GM18519 (cell line): ENCODE results near the gene OGG1.

Experiments
- ATAC-seq: cut with Tn5 transposase; IDR thresholded peaks from one replicate; pipeline ENCODE4 v1.9.1; 2021; ENCODE audit warnings: mild to moderate bottlenecking, moderate library complexity; ENCODE audit not compliant: unreplicated experiment, low FRiP score

Gene OGG1

GRCh38 chr3:9727041-9727595 is 22.6 kb upstream of the OGG1 start:
- ATAC-seq = no peak

- no peak for ATAC-seq
These were observed 22.0 kb upstream of the OGG1 start for GRCh38 chr3:9727743-9728142.

GRCh38 chr3:9729419-9729818 is 20.3 kb upstream of the OGG1 start:
- ATAC-seq = no peak

GRCh38 chr3:9730657-9731205 is 19.0 kb upstream of the OGG1 start:
- peak; percentile 16 for ATAC-seq

GRCh38 chr3:9731206-9732079 is 18.3 kb upstream of the OGG1 start, which contains the start of gene BRPF1:
TSS of gene BRPF1 (plus strand) at chr3:9731735. CDS start at chr3:9734141, 2,406 bp downstream.
- ATAC-seq = peak; percentile 85

GRCh38 chr3:9732080-9732739 is 17.5 kb upstream of the OGG1 start:
- ATAC-seq = no peak

GRCh38 chr3:9732740-9733115 is 17.0 kb upstream of the OGG1 start:
- ATAC-seq = no peak

- no peak for ATAC-seq
These were observed 12.9 kb upstream of the OGG1 start for GRCh38 chr3:9736831-9737230.

- ATAC-seq = no peak
These were observed 10.6 kb upstream of the OGG1 start for GRCh38 chr3:9739181-9739580.

- ATAC-seq = no peak
These were observed 7.2 kb upstream of the OGG1 start for GRCh38 chr3:9742560-9742959.

GRCh38 chr3:9743548-9743947 is 6.2 kb upstream of the OGG1 start:
- ATAC-seq = no peak

GRCh38 chr3:9744162-9744561 is 5.6 kb upstream of the OGG1 start:
- no peak for ATAC-seq

GRCh38 chr3:9745521-9745920 is 4.2 kb upstream of the OGG1 start:
- ATAC-seq = no peak

- ATAC-seq = no peak
These were observed 3.4 kb upstream of the OGG1 start for GRCh38 chr3:9746330-9746729.

GRCh38 chr3:9747267-9747666 is 2.5 kb upstream of the OGG1 start:
- no peak for ATAC-seq

- no peak for ATAC-seq
These were observed 1.7 kb upstream of the OGG1 start for GRCh38 chr3:9748031-9748430.

GRCh38 chr3:9749296-9749644 is 482 bp upstream of the OGG1 start:
- ATAC-seq = peak; percentile 1

GRCh38 chr3:9750556-9751411 is 1.0 kb downstream of the OGG1 start:
- ATAC-seq = no peak

GRCh38 chr3:9754678-9755077 is 4.9 kb downstream of the OGG1 start:
- no peak for ATAC-seq

GRCh38 chr3:9757427-9757826 is 7.7 kb downstream of the OGG1 start:
- no peak for ATAC-seq
